Measurements from ENCODE around the gene MYO1B.
A peak's percentile ranks its signal among the peaks of the same experiment; 100 is the strongest.

MYO1B gene

GRCh38 chr2:191234376-191234775 lies 10.8 kb upstream of the MYO1B start:
- Mint-ChIP-seq H3K36me3 (ENCODE audit: low read depth) (no peaks in the 10 kb centered on the region), H3K9me3 (no peaks in the 10 kb centered on the region), H3K4me1 (ENCODE audit: low read depth) (no peaks in the 10 kb centered on the region), H3K27me3 (no peaks in the 10 kb centered on the region), H3K27ac (no peak overlapping the region), H3K4me3 (no peak overlapping the region)
- intact Hi-C loops (cut with micrococcal nuclease) = loop anchor here (5.0 kb wide), 1 partner anchor 268 kb away; no protein-coding TSS in a partner anchor

- Mint-ChIP-seq H3K4me3 (no peak overlapping the region), H3K36me3 (ENCODE audit: low read depth) (no peaks in the 10 kb centered on the region), H3K9me3 (no peaks in the 10 kb centered on the region), H3K4me1 (ENCODE audit: low read depth) (peaks cover 3% of the 10 kb centered on the region), H3K27me3 (peaks cover 32% of the 10 kb centered on the region), H3K27ac (no peak overlapping the region)
- intact Hi-C loops (cut with micrococcal nuclease) = no loop called here
Measured at GRCh38 chr2:191240871-191241270, 4.3 kb upstream of the MYO1B start.

- intact Hi-C loops (cut with micrococcal nuclease) = no loop called here
- Mint-ChIP-seq H3K27me3 (peaks cover 38% of the 10 kb centered on the region), H3K4me3 (no peak overlapping the region), H3K27ac (no peak overlapping the region), H3K36me3 (ENCODE audit: low read depth) (no peaks in the 10 kb centered on the region), H3K9me3 (no peaks in the 10 kb centered on the region), H3K4me1 (ENCODE audit: low read depth) (peaks cover 9% of the 10 kb centered on the region)
Measured at GRCh38 chr2:191241418-191241817, 3.8 kb upstream of the MYO1B start.

- Mint-ChIP-seq H3K36me3 (ENCODE audit: low read depth) (no peaks in the 10 kb centered on the region), H3K27me3 (peaks cover 52% of the 10 kb centered on the region), H3K9me3 (no peaks in the 10 kb centered on the region), H3K4me3 (no peak overlapping the region), H3K4me1 (ENCODE audit: low read depth) (peaks cover 13% of the 10 kb centered on the region), H3K27ac (no peak overlapping the region)
- intact Hi-C loops (cut with micrococcal nuclease) = no loop called here
Measured at GRCh38 chr2:191243154-191243553, 2.0 kb upstream of the MYO1B start.

GRCh38 chr2:191244350-191244749 lies 854 bp upstream of the MYO1B start:
- H3K4me1 Mint-ChIP-seq (ENCODE audit: low read depth) = peaks cover 13% of the 10 kb centered on the region
- H3K9me3 Mint-ChIP-seq = no peaks in the 10 kb centered on the region
- no peak overlapping the region for H3K27ac Mint-ChIP-seq
- peaks cover 52% of the 10 kb centered on the region for H3K27me3 Mint-ChIP-seq
- intact Hi-C loops (cut with micrococcal nuclease) = no loop called here
- no peak overlapping the region for H3K4me3 Mint-ChIP-seq
- H3K36me3 Mint-ChIP-seq (ENCODE audit: low read depth) = no peaks in the 10 kb centered on the region

GRCh38 chr2:191245869-191246531 lies 796 bp downstream of the MYO1B start:
- Mint-ChIP-seq H3K4me3 (peak overlapping the region; percentile 66), H3K36me3 (ENCODE audit: low read depth) (no peaks in the 10 kb centered on the region), H3K4me1 (ENCODE audit: low read depth) (peaks cover 13% of the 10 kb centered on the region), H3K27me3 (peaks cover 56% of the 10 kb centered on the region), H3K27ac (no peak overlapping the region), H3K9me3 (no peaks in the 10 kb centered on the region)
- intact Hi-C loops (cut with micrococcal nuclease) = no loop called here

GRCh38 chr2:191246820-191247380 lies 1.7 kb downstream of the MYO1B start:
- intact Hi-C loops (cut with micrococcal nuclease) = no loop called here
- Mint-ChIP-seq H3K9me3 (no peaks in the 10 kb centered on the region), H3K4me1 (ENCODE audit: low read depth) (peaks cover 13% of the 10 kb centered on the region), H3K27ac (no peak overlapping the region), H3K36me3 (ENCODE audit: low read depth) (no peaks in the 10 kb centered on the region), H3K4me3 (no peak overlapping the region), H3K27me3 (peaks cover 53% of the 10 kb centered on the region)

GRCh38 chr2:191247381-191248057 lies 2.3 kb downstream of the MYO1B start:
- Mint-ChIP-seq H3K27ac (no peak overlapping the region), H3K9me3 (no peaks in the 10 kb centered on the region), H3K4me1 (ENCODE audit: low read depth) (peaks cover 13% of the 10 kb centered on the region), H3K27me3 (peaks cover 50% of the 10 kb centered on the region), H3K4me3 (no peak overlapping the region), H3K36me3 (ENCODE audit: low read depth) (no peaks in the 10 kb centered on the region)
- intact Hi-C loops (cut with micrococcal nuclease) = no loop called here

- H3K4me3 Mint-ChIP-seq = no peak overlapping the region
- H3K27me3 Mint-ChIP-seq = peaks cover 37% of the 10 kb centered on the region
- no peaks in the 10 kb centered on the region for H3K9me3 Mint-ChIP-seq
- no peak overlapping the region for H3K27ac Mint-ChIP-seq
- peaks cover 13% of the 10 kb centered on the region for H3K4me1 Mint-ChIP-seq (ENCODE audit: low read depth)
- no peaks in the 10 kb centered on the region for H3K36me3 Mint-ChIP-seq (ENCODE audit: low read depth)
- intact Hi-C loops (cut with micrococcal nuclease) = no loop called here
Measured at GRCh38 chr2:191249156-191249813, 4.1 kb downstream of the MYO1B start.

GRCh38 chr2:191250400-191250799 lies 5.2 kb downstream of the MYO1B start:
- no peak overlapping the region for H3K27ac Mint-ChIP-seq
- no peaks in the 10 kb centered on the region for H3K36me3 Mint-ChIP-seq (ENCODE audit: low read depth)
- intact Hi-C loops (cut with micrococcal nuclease) = no loop called here
- no peak overlapping the region for H3K4me3 Mint-ChIP-seq
- H3K9me3 Mint-ChIP-seq = no peaks in the 10 kb centered on the region
- peaks cover 29% of the 10 kb centered on the region for H3K27me3 Mint-ChIP-seq
- H3K4me1 Mint-ChIP-seq (ENCODE audit: low read depth) = peaks cover 13% of the 10 kb centered on the region

- intact Hi-C loops (cut with micrococcal nuclease) = no loop called here
- no peak overlapping the region for H3K4me3 Mint-ChIP-seq
- H3K36me3 Mint-ChIP-seq (ENCODE audit: low read depth) = no peaks in the 10 kb centered on the region
- peaks cover 24% of the 10 kb centered on the region for H3K27me3 Mint-ChIP-seq
- peaks cover 9% of the 10 kb centered on the region for H3K4me1 Mint-ChIP-seq (ENCODE audit: low read depth)
- no peaks in the 10 kb centered on the region for H3K9me3 Mint-ChIP-seq
- H3K27ac Mint-ChIP-seq = no peak overlapping the region
Measured at GRCh38 chr2:191250986-191251385, 5.8 kb downstream of the MYO1B start.

GRCh38 chr2:191252699-191253098 lies 7.5 kb downstream of the MYO1B start:
- Mint-ChIP-seq H3K27me3 (peaks cover 8% of the 10 kb centered on the region), H3K4me3 (no peak overlapping the region), H3K27ac (no peak overlapping the region), H3K9me3 (no peaks in the 10 kb centered on the region), H3K4me1 (ENCODE audit: low read depth) (peaks cover 3% of the 10 kb centered on the region), H3K36me3 (ENCODE audit: low read depth) (no peaks in the 10 kb centered on the region)
- intact Hi-C loops (cut with micrococcal nuclease) = no loop called here

- H3K4me3 Mint-ChIP-seq = no peak overlapping the region
- no peaks in the 10 kb centered on the region for H3K9me3 Mint-ChIP-seq
- peaks cover 5% of the 10 kb centered on the region for H3K27me3 Mint-ChIP-seq
- H3K4me1 Mint-ChIP-seq (ENCODE audit: low read depth) = no peaks in the 10 kb centered on the region
- no peaks in the 10 kb centered on the region for H3K36me3 Mint-ChIP-seq (ENCODE audit: low read depth)
- intact Hi-C loops (cut with micrococcal nuclease) = no loop called here
- H3K27ac Mint-ChIP-seq = no peak overlapping the region
Measured at GRCh38 chr2:191253476-191253875, 8.3 kb downstream of the MYO1B start.

GRCh38 chr2:191255271-191255670 lies 10.1 kb downstream of the MYO1B start:
- Mint-ChIP-seq H3K36me3 (ENCODE audit: low read depth) (no peaks in the 10 kb centered on the region), H3K4me1 (ENCODE audit: low read depth) (no peaks in the 10 kb centered on the region), H3K4me3 (no peak overlapping the region), H3K9me3 (no peaks in the 10 kb centered on the region), H3K27me3 (peaks cover 4% of the 10 kb centered on the region), H3K27ac (no peak overlapping the region)
- intact Hi-C loops (cut with micrococcal nuclease) = no loop called here
